Mesothelial cell of epicardium (in vitro differentiated cells): ENCODE results near the gene IL17REL. TPM values are rescaled to one million over a fixed set of nuclear protein-coding genes. Genes with fewer than 3 reads are reported as not detected.

Experiments used
- DNase-seq, 2 experiments: peaks; one replicate each; pipeline ENCODE4 v3.0.0; 2021; ENCODE audit warnings: low spot score in 2 of 2; ENCODE audit not compliant: unreplicated experiment in 2 of 2
- H3K27ac Mint-ChIP-seq: 2 replicates; pipeline ENCODE4 v1.8.0; 2021; ENCODE audit warnings: mixed read lengths
- H3K27me3 Mint-ChIP-seq: 2 replicates; pipeline ENCODE4 v1.8.0; 2021; ENCODE audit warnings: low read depth, mixed read lengths
- H3K36me3 Mint-ChIP-seq: 2 replicates; pipeline ENCODE4 v1.8.0; 2021; ENCODE audit warnings: mixed read lengths
- H3K4me1 Mint-ChIP-seq: 2 replicates; pipeline ENCODE4 v1.8.0; 2021; ENCODE audit warnings: mixed read lengths
- H3K4me3 Mint-ChIP-seq: 2 replicates; pipeline ENCODE4 v1.8.0; 2021; ENCODE audit warnings: mild to moderate bottlenecking, moderate library complexity, mixed read lengths
- H3K9me3 Mint-ChIP-seq: 2 replicates; pipeline ENCODE4 v1.8.0; 2021; ENCODE audit warnings: mixed read lengths
- total RNA-seq: library from RNA; stranded (reverse); gene quantifications from 3 replicates; pipeline ENCODE4 v1.2.1, GENCODE V29; 2021
- TF ChIP-seq, protein P1 (sequence below): fragments of 200-600 bp; sonication (generic); IDR thresholded peaks from one replicate; pipeline ENCODE4 v1.5.0; 2021; ENCODE audit warnings: antibody characterized with exemption; ENCODE audit not compliant: unreplicated experiment

Gene IL17REL
- total RNA-seq, 1 donor from 2014 or later = 0.31 TPM

GRCh38 chr22:50041361-50042065, 28.9 kb upstream of the IL17REL start:
- Mint-ChIP-seq H3K9me3 (peaks cover 25% of the 10 kb centered on the region), H3K4me3 (no peak overlapping the region), H3K27me3 (peaks cover 5% of the 10 kb centered on the region), H3K27ac (no peak overlapping the region), H3K36me3 (no peaks in the 10 kb centered on the region), H3K4me1 (no peaks in the 10 kb centered on the region)
- TF ChIP-seq, protein P1, sequence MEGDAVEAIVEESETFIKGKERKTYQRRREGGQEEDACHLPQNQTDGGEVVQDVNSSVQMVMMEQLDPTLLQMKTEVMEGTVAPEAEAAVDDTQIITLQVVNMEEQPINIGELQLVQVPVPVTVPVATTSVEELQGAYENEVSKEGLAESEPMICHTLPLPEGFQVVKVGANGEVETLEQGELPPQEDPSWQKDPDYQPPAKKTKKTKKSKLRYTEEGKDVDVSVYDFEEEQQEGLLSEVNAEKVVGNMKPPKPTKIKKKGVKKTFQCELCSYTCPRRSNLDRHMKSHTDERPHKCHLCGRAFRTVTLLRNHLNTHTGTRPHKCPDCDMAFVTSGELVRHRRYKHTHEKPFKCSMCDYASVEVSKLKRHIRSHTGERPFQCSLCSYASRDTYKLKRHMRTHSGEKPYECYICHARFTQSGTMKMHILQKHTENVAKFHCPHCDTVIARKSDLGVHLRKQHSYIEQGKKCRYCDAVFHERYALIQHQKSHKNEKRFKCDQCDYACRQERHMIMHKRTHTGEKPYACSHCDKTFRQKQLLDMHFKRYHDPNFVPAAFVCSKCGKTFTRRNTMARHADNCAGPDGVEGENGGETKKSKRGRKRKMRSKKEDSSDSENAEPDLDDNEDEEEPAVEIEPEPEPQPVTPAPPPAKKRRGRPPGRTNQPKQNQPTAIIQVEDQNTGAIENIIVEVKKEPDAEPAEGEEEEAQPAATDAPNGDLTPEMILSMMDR = no peak
- no peak for DNase-seq

DNA sequence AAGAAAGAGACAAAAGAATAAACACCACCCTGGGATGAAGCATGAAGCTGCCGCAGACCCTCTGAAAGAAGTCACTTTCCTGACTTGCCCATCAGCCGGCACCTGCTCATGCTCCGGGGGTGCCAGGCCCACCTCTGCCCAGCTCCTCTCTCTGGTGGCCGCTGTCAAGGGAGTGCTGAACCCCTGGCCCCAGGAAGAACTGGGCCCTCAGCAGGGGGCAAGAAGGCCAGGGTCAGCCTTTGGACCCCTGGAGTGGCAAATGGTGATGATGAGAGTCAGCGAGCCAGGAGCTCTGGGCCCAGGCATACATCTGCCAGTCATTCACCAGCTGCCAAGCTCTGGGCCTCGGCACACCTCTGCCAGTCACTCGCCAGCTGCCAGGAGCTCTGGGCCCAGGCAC, 28.2 kb upstream of the IL17REL start:
- Mint-ChIP-seq H3K36me3 (no peaks in the 10 kb centered on the region), H3K27ac (no peak overlapping the region), H3K27me3 (peaks cover 5% of the 10 kb centered on the region), H3K9me3 (peaks cover 25% of the 10 kb centered on the region), H3K4me1 (no peaks in the 10 kb centered on the region), H3K4me3 (no peak overlapping the region)
- TF ChIP-seq, protein P1 = no peak
- no peak for DNase-seq

- H3K4me1 Mint-ChIP-seq = no peaks in the 10 kb centered on the region
- TF ChIP-seq, protein P1 = no peak
- H3K4me3 Mint-ChIP-seq = no peak overlapping the region
- no peak for DNase-seq
- no peak overlapping the region for H3K27ac Mint-ChIP-seq
- no peaks in the 10 kb centered on the region for H3K36me3 Mint-ChIP-seq
- peaks cover 25% of the 10 kb centered on the region for H3K9me3 Mint-ChIP-seq
- peaks cover 5% of the 10 kb centered on the region for H3K27me3 Mint-ChIP-seq
These were observed 27.3 kb upstream of the IL17REL start for GRCh38 chr22:50039669-50040443.

- TF ChIP-seq, protein P1 = no peak
- no peak overlapping the region for H3K4me3 Mint-ChIP-seq
- H3K9me3 Mint-ChIP-seq = peaks cover 14% of the 10 kb centered on the region
- no peak overlapping the region for H3K27ac Mint-ChIP-seq
- H3K27me3 Mint-ChIP-seq = peaks cover 7% of the 10 kb centered on the region
- H3K4me1 Mint-ChIP-seq = no peaks in the 10 kb centered on the region
- DNase-seq = no peak
- H3K36me3 Mint-ChIP-seq = no peaks in the 10 kb centered on the region
These were observed 23.6 kb upstream of the IL17REL start for GRCh38 chr22:50035976-50036724.

DNA sequence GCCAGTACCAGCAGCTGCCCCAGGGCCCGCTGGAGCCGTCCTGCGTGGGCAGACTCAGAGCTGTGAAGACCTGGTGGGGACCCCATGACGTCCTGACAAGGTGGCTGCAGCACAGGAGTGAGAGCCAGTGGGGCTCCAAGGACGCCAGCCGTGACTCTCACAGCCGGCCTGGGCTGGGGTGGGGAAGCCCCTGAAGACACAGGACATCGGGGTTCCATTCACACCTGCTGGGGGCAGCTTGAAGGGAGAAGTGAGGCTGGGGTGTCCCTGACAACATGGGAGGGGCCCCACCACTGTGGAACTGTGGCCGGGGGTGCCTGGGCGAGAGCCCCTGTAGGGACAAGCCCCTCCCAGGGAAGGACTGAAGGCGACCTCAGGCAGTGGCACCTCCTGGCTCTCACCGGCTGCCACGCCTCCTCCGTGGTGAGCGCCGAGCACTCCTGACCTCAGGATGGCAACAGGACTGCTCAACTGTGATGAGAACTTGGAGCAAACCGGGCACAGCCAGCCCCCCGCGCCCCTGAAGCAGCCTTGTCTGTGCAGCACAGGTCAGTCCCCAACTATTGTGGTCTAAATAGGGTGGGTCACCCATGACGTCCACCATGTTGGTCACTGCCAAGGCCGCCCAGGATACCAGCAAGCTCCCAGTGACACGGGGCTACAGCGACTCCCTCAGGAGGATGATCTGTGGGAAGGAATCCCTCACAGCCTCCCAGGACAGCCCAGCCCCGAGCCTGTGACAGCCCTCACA, 22.7 kb upstream of the IL17REL start:
- Mint-ChIP-seq H3K27ac (no peak overlapping the region), H3K27me3 (peaks cover 15% of the 10 kb centered on the region), H3K36me3 (no peaks in the 10 kb centered on the region), H3K4me3 (no peak overlapping the region), H3K9me3 (peaks cover 14% of the 10 kb centered on the region), H3K4me1 (no peaks in the 10 kb centered on the region)
- TF ChIP-seq, protein P1 = no peak
- DNase-seq = no peak
